NOMO-1 treated with dmso at 0.1 percent for 144 hours (cell line): ENCODE measurements around the gene EMP2.
"Not testable (repeated sequence)": the region's sequence is repeated elsewhere in the genome, so short reads cannot be mapped to it uniquely, and the experiment has no call there.

Experiments used
- DNase-seq: peaks from one replicate; lab custom pipeline; 2025; ENCODE audit not compliant: unreplicated experiment; lab: John Stamatoyannopoulos, UW

EMP2 gene, protein sequence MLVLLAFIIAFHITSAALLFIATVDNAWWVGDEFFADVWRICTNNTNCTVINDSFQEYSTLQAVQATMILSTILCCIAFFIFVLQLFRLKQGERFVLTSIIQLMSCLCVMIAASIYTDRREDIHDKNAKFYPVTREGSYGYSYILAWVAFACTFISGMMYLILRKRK

DNA sequence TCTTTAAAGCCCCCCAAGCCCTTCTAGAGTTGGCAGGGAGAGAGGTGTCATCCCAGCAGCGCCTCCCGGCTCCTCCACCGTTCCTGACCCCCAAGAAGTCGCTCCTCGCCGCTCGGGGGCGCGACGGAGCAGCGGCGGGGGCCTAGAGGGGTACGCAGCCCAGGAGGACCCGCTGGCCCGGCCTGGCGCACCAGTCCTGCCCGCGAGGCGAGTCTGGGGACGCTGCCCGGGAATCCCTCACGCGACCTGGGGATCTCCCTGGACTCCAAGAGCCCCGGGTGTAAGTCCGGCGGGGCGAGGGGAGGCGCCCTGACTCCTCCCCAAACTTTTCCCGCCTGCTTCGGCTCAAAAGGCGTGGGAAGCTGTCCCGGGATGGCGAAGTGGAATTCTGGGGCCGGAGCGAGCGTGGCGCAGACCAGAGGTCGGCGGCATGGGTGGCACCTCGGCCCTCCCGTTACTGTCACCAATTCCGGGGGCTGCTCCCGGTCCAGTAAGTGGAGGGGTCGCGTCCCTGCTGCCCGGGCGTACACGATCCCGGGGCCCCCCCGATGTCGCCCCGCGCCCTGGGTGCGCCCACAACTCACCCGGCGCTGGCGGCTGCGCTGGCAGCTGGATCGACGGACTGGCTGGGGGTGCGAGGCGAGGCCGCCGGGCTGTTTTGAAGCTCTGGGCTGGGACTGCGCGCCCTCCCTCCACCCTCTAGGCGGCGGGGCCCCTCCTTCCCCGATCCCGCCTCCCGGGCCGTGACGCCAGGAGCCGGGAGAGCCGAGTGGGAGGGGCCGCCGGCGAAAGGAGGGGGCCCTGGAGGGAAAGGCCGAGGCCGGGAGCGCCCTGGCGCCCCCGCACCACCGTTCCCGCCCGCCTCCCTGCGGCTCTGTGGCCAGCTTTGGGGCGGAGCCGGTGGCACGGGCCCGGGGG, at the start of gene EMP2:
EMP2 (minus strand) TSS at position 634 of the 918 bp plus-strand sequence. CDS start 32,981 bp downstream, outside the sequence.
- no peak for DNase-seq

DNA sequence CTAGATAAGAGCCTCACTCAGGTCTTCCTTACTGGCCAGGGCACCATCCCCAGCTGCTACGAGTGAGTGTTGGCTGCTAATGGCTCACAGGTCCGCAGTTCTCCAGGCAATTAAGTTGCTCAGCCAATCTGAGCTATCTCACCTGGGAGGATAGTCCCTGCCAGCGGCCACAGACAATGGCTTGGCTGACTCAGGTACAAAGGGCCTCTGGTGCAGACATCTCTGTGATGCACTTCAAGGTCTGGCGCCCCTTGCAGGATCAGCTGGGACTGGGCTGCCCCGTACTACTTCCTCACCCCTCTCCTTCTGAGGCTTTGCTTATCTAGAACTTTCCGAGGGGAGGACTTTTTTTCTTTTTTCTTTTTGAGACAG, 49.2 kb upstream of the EMP2 start:
- no peak for DNase-seq

DNA sequence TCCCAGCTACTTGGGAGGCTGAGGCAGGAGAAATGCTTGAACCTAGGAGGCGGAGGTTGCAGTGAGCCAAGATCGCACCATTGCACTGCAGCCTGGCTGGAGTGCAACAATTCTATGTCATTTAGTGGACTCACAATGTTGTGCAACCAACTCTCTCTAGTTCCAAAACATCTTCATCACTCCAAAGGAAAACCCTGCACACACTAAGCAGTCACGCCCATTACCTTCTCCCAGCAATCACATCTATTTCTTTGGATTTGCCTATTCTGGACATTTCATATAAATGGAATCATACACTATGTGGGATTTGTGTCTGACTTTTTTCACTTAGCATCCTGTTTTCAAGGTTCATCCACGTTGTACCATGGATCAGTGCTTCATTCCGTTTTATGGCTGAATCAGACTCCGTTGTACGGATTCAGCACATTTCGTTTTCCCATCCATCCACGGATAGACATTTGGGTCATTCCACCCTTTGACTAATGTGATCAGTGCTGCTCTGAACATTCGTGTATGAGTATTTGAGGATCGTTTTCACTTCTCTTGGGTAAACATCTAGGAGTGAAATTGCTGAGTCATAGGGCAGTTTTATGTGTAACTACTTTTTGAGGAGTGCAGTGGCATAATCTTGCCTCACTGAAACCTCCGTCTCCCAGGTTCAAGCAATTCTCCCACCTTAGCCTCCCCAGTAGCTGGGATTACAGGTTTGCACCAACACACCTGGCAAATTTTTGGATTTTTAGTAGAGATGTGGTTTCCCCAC, 45.4 kb upstream of the EMP2 start:
- no peak for DNase-seq

DNA sequence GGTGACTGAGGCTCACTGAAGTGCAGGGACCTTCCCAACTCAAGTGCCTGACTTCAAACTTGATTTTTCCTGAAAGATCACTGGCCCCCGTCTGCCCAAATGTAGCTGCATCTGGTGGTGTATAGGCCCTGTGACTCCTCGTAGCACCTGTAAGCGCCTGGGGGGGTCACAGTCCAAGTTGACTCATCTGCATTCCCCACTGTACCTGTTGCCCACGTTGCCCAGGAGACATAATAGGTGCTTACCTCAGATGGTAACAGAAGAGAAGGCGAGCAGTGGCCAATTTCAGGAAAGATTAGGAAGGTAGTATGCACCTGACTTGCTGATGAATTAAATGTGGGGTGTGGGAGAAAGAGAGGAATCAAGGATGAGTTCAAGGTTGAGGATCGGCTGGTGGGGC, 44.1 kb upstream of the EMP2 start:
- no peak for DNase-seq

DNA sequence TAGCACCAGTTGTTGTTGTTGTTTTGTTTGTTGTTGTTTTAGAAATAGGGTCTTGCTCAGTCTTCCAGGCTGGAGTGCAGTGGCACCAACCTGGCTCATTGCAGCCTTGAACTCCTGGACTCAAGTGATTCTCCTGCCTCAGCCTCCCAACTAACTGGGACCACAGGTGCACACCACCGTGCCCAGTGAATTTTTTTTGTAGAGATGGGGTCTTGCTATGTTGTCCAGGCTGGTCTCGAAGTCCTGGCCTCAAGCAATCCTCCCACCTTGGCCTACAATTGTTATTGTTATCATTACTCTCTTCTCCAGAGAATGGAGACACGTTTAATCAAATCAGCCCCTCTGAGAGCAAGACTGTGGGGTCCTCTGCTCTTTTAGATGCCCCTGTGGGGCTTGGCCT, 42.7 kb upstream of the EMP2 start:
- DNase-seq = no peak

DNA sequence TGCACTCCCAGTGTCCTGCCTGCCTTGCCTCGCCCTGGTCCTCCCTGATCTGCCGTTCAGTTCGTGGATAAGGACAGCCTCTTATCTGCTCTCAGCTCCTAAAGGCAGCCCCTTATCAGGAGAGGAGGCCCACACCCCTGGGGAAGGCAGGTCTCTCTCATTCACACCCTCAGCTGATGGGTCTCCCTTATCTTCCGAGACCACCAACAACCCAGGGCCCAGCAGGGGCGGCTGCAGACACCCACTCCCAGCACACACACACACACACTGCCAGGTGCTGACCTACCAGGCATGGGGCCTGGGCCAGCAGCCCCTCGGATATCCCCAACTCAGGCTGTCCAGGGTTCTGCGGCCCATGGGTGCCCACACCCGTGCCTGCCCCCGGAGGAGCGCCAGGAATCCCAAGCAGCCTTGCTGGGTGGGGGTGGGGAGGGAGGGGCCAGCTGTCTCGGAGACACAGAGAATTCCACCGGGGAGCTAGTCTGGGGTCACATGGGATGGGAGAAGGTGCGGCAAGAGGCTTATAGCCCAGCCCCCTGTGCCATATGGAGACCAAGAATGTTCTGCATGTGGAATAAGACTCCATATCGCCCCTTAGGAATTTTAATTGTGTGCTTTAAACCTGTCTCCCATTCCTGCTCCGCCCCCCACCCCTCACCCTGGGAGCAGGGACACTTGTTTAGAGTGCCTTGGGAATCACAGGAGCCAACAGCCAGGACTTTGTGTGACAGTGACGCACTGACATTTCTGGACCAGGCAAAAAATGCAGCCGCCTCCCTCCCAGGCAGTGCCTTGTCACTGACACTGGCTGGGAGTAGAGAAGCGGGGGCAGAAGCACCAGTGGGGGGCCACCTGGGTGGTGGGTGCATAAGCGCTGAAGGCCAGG, 41.9 kb upstream of the EMP2 start:
- DNase-seq = no peak

DNA sequence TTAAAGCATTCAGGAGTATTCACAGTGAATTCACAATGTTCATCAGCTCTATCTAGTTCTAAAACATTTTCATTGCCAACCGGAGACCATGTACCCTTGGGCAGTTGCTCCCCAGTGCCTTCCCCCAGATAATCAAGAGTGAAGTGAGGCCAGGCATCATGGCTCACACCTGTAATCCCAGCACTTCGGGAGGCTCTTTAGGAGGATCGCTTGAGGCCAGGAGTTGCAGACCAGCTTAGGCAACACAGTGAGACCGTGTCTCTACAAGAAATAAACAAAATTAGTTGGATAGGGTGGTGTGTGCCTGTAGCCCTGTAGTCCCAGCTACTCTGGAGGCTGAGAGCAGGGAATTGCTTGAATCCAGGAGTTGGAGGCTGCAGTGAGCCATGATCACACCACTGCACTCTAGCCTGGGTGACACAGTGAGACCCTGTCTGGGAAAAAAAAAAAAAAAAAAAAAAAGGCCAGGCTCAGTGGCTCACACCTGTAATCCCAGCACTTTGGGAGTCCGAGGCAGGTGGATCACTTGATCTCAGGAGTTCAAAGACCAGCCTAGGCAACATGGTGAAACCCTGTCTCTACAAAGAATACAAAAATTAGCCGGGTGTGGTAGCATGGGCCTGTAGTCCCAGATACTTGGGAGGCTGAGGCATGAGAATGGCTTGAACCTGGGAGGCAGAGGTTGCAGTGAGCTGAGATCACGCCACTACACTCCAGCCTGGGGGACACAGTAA, 41.0 kb upstream of the EMP2 start:
- not testable (repeated sequence) for DNase-seq

DNA sequence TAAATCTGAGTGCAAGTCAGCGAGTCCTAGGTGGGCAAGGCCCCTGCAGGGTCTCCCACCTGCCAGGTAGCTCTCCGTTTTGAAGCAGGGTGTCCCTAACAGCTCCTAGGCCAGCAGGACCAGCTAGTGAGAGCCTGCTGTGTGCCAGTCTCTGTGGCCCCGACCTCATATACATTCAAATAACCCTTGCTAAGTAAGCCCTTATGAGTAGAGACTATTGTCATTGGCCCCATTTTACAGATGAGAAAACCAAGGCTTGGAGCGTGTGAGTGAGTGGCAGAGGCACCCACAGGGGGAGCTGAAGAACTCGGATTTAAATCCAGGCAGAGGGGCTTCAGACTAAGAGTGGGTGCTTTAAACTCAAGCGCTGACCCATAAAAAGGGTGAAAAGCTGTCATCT, 39.7 kb upstream of the EMP2 start:
- DNase-seq = no peak

DNA sequence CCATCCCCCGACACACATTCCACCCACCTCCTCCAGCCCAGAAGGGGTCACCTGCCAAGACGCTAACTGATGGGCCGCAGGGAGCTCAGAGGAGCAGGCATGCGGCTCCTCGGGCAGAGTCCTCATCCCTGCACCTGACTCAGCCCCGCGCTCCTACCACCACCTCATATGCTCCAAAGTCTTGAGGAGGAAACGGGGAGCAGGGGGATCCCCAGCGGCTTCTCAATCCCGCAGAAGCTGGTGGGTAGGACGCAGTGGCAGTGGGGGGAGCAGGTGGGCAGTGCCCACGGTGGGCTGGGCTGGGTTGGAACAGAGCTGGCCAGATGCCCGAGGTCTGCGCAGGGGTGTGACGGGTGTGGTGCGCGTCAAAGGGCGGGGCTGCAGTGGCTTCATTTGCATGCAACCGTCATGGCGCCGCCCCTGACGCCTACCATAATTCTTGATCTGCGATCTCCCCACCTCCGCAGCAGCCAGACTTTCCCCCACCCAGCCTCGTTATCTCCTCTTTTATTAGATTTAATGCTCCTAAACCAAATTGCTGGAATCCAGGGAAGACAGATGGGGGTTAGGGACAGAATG, 39.0 kb upstream of the EMP2 start:
- DNase-seq = no peak

DNA sequence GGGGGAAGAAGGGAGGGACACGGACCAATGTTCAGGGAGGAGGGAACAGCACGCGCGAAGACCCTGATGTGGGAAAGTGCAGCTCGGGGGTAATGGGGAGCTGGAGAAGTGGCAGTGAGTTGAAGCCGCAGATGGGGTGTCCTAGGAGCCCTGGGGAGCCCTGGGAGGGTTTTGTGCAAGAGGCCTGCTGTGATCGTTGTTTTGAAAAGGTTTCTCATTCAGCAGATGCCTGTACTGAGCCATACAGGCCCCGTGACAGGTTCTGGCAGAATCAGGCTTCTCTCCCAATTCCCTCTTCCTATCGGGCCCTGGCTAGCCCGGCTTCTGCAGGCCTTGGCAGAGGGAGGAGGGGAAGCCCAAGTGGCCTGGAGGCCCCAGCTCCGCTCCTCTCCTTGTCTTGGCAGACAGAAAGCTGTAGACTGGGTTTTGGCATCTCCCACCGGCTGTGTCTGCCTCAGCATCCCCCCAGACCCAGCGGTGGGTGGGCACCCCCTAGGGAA, 38.4 kb upstream of the EMP2 start:
- no peak for DNase-seq

DNA sequence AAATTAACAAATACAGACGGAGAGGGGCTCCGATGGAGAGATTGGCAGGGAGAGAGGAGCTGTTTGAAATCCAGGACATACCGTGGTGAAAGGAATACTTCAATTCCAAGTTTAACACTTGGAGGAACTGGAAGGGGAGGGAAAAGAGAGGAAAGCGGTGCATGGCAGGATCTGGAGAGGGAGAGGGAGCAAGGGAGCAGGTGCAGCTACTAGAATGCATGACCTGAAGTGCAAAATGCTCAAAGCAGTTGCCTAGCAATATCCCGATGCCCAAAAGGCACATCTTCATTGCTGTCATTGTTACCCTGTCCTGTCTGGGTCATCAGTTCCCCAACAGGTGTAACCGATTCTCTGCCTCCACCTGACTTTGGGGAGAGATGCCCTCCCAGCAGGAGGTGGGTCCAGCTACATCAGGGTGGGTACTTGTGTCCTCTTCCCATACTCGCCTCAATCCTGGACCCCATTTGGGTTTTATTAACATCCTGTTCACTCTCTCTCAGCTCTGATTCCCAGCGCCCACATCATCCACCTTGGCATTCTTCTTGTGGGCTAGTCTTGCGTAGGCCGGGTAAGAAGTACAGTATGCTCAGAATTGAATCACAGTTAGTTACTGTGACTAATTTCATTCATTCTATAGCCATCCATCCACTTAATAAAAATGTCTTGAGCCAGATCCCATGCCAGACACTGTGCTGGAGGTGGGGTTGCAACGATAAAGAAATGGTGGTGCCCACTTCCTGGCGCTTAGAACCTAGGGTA, 37.4 kb upstream of the EMP2 start:
- no peak for DNase-seq

DNA sequence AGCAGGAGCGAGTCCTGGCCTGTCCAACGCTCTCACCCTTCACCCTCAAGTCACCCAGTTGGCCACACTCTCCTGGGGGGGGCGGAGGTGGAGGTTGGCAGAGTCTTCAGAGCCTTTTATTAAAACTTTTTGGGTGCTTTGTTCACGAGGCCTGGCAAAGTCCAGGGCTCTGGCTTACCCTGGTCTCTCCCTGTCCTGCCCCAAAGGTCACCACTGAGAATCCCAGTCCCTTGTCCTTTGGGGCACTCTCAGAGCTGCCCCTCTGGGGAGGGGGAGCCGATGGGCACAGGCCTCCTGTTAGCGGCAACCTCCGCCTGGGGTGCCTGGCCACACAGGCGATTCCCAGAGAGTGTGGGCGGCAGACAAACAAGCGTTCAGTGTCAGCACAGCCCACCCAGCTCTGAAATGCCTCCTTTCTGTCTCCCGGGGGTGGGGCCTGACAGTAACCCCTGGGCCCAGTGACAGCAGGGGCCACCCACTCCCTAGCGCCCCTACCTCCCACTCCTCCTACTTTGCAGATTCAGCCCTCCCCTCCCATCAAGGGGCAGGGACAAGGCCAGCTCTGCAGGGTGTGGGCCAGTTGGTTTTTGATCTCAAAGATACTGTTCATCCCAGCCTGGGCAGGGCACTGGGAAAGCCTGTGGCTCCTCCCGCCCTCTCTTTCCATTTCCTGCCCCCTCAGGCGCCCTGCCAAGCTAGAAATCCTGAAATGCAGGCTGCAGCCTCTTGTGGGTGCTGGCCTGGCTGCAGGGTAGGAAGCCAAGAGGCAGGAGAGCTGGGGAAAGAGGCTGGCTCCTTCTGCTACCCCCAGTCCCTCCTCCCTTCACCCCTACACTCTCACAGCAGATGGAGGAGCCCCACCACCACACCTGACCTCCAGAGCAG, 36.6 kb upstream of the EMP2 start:
- no peak for DNase-seq

DNA sequence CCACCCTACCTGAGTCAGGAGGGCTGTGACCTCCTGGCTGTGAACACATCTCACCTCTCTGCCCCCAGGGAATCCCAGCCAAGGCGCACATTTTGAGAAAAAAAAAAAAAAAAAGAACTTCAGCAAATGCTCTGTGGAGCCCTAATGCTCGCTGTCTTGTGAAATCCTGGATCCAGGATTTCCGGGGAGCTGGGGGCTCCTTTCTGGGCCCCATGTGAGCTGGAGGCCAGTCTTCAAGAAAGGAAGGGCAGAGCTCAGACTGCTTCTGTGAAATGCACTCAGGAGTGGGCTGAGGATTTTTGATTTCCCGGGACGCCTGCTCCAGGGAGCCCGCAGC, 36.0 kb upstream of the EMP2 start:
- no peak for DNase-seq

DNA sequence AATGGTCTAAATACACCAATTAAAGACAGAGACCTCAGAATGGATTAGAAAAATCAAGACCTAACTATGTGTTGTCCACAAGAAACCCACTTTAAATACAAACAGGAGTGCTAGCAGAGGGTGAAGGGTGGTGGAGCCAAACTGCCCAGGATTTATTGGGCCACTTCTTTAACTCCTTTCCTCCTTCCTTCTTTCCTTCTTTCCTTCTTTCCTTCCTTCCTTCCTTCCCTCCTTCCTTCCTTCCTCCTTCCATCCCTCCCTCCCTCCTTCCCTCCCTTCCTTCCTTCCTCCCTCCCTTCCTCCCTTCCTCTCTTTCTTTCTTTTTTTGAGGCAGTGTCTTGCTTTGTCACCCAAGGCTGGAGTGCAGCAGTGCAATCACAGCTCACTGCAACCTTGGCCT, 34.3 kb upstream of the EMP2 start:
- DNase-seq = no peak

DNA sequence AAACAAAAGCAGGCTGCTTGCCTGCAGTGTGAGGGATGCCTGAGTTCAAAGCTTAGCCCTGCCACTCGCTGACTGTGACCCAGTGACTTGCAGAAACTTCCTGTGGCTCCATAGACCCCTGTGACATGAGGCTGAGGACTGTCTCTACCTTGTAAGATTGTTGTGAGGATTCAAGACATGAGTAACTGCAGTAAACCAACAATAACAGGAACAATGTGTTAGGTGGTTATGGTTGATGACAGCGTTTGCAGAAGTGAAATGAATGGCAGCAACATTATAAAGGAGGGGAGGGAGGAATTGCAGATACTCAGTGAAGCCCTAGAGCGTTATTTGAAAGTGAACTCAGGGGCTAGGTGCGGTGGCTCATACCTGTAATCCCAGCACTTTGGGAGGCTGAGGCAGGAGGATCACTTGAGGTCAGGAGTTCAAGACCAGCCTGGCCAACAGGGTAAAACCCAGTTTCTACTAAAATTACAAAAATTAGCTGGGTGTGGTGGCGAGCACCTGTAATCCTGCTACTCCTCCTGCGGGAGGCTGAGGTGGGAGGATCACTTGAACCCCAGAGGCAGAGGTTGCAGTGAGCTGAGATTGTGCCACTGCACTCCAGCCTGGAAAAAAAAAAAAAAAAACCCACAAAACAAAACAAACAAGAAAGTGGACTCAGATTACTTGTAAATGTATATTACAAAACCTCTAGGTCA, 33.5 kb upstream of the EMP2 start:
- DNase-seq = peak; percentile 60

DNA sequence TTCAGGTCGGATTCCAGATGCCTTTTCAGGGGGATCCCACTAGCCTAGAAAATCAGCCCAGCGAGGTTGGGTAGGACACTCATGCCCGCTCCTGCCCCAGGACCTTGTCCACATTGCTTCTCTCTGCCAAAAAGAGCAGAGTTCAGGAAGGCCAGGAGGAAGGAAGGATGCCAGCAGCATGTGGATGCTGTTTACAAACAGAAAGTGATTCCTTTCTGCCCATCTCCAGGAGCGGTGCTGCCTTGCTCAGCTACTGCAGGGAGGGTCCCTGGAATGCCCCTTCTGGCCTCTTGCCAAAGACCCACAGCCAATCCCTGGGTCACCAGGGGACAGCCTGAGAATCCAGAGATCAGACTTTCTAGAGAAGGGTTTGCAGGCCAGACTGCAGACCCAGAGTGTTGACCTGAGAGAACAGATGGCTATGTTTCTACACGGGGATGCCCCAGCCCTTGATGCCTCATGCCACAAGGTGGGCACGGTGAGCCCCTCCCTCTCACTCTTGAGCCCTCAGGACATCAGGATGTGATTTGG, 32.3 kb upstream of the EMP2 start:
- no peak for DNase-seq

DNA sequence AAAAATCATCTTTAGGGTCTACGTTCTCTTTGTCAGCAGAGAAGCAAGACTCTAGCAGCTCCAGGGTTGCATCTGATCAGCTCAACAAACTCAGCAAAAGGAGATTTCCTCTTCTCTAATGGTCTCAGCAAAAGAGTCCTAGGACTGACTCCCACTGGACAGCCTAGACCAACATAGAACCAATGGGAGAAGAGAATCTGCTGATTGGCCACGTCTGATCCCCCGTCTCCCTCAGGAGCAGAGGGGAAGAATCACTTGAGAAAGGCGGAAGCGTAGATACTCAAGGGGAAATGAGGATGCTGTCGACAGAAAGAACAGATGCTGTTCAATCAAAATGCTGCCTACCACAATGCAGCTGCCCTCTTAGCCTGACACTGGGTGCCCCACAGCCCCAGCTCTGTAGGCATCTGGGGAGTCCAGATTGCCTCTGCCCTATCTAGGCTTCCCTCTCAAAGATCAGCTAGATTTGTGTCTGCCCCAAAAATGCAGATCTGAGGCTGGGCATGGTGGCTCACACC, 31.5 kb upstream of the EMP2 start:
- no peak for DNase-seq
